Transverse colon (tissue), 4 donors: ENCODE results near the gene FANK1. TPM values are rescaled to one million over a fixed set of nuclear protein-coding genes. Genes with fewer than 3 reads are reported as not detected.

Source experiments
- DNase-seq: peaks from one replicate; pipeline ENCODE4 v3.0.0-alpha.2; 2019
- H3K27ac ChIP-seq, 4 donors: fragments of 200-600 bp; sonication (generic); 2 replicates each; pipeline ENCODE4 v1.5.1; 2016 to 2018; ENCODE audit warnings: inconsistent platforms in 4 of 4
- H3K27me3 ChIP-seq: fragments of 200-600 bp; sonication (generic); 2 replicates; pipeline ENCODE4 v1.5.1; 2017; ENCODE audit warnings: inconsistent platforms
- H3K36me3 ChIP-seq, 4 donors: fragments of 200-600 bp; sonication (generic); 2 replicates each; pipeline ENCODE4 v1.5.1; 2017 to 2019; ENCODE audit warnings: inconsistent platforms in 4 of 4
- H3K4me1 ChIP-seq, 4 donors: fragments of 200-600 bp; sonication (generic); 2 replicates each; pipeline ENCODE4 v1.5.1; 2017 to 2020; ENCODE audit warnings: inconsistent platforms in 4 of 4
- H3K4me3 ChIP-seq, 4 donors: fragments of 200-600 bp; sonication (generic); 1 replicate in 1 of 4; 2 replicates in 3 of 4; pipeline versions ENCODE4 v1.5.1 to v1.6.1; 2017 to 2019; ENCODE audit warnings: inconsistent platforms in 4 of 4
- H3K9me3 ChIP-seq, 2 donors: fragments of 200-600 bp; sonication (generic); 2 replicates each; pipeline ENCODE4 v1.5.1; 2017 to 2019; ENCODE audit warnings: inconsistent platforms in 2 of 2
- CTCF ChIP-seq, 5 experiments: fragments of 200-600 bp in 3 of 5; fragments of 450-650 bp in 2 of 5; sonication (generic) in 3 of 5; IDR thresholded peaks; 1 replicate in 2 of 5; 2 replicates in 3 of 5; pipeline ENCODE4 v1.5.1; 2016 to 2017; ENCODE audit warnings: antibody characterized with exemption in 5 of 5, inconsistent platforms in 3 of 5, mild to moderate bottlenecking in 2 of 5, moderate library complexity in 1 of 5
- EP300 ChIP-seq: sonication (generic); formaldehyde crosslinking; IDR thresholded peaks from one replicate; pipeline ENCODE4 v1.6.1; 2017; ENCODE audit warnings: antibody characterized with exemption, low read depth
- POLR2A ChIP-seq: fragments of 450-650 bp; IDR thresholded peaks from one replicate; pipeline ENCODE4 v1.6.1; 2016; ENCODE audit warnings: antibody characterized with exemption, mild to moderate bottlenecking, moderate library complexity
- POLR2AphosphoS5 ChIP-seq, 3 donors: sonication (generic); formaldehyde crosslinking; IDR thresholded peaks; one replicate each; pipeline ENCODE4 v1.6.1; 2016; ENCODE audit warnings: antibody characterized with exemption in 3 of 3
- WGBS, 2 donors: methylation state at CpG; one replicate each; pipeline ENCODE4 v1.1.5; 2018; ENCODE audit warnings: low coverage in 1 of 2; 5-methylcytosine and 5-hydroxymethylcytosine counted together
- in situ Hi-C, 4 donors: fragments of 200-750 bp; cut with MboI; loops; one replicate each; pipeline versions ENCODE4 v1.15.0 to v1.15.1; 2017; ENCODE audit warnings: low sequenced_read_pairs in 3 of 4, low pct_ligation_motif_present in 1 of 4, low pct_unique_long_range_greater_than_20kb in 1 of 4
- intact Hi-C: fragments of 100-400 bp; cut with DNase I; formaldehyde crosslinking; loops from one replicate; pipeline ENCODE4 v1.15.1; 2023; ENCODE audit warnings: low total_unique reads
- total RNA-seq, 4 donors: library from RNA; depleted of rRNA; stranded (reverse); fragments of >200 nt; gene quantifications; one replicate each; pipeline ENCODE4 v1.1.0, GENCODE V29; 2016

The FANK1 gene
- total RNA-seq, 4 donors from 2014 or later = 3.4 to 7.5 (median 5.7) TPM

- in situ Hi-C loops = loop anchor here in 3 of 4 donors (10.0 to 25.0 kb wide), 3 partner anchors 403 to 778 kb away; partner anchors contain the start of gene ADAM12 (in 3 of the 3)
- H3K27ac ChIP-seq = no peak overlapping the region
- no peak for DNase-seq
- no peaks in the 10 kb centered on the region for H3K9me3 ChIP-seq
- no peaks in the 10 kb centered on the region for H3K27me3 ChIP-seq
- no peak for TF ChIP-seq POLR2A
- no peak for TF ChIP-seq POLR2AphosphoS5 (IDR thresholded peaks at IDR 0.05)
- no peak for TF ChIP-seq EP300
- TF ChIP-seq CTCF (IDR thresholded peaks at IDR 0.05) = no peak
- no peaks in the 10 kb centered on the region for H3K4me1 ChIP-seq
- 40 to 81% methylated on average over 1 to 4 of the region's 4 CpGs for WGBS, 2 donors
- no peaks in the 10 kb centered on the region for H3K36me3 ChIP-seq
- intact Hi-C loops = loop anchor here (10.0 kb wide), 1 partner anchor 760 kb away; no protein-coding TSS in a partner anchor
- no peak overlapping the region for H3K4me3 ChIP-seq
Observed at GRCh38 chr10:125984346-125984745, 88.0 kb downstream of the FANK1 start.

GRCh38 chr10:125984865-125985495 lies 88.6 kb downstream of the FANK1 start:
- Histone ChIP-seq H3K4me3 (no peak overlapping the region), H3K4me1 (no peaks in the 10 kb centered on the region), H3K27ac (no peak overlapping the region), H3K9me3 (no peaks in the 10 kb centered on the region), H3K36me3 (no peaks in the 10 kb centered on the region), H3K27me3 (no peaks in the 10 kb centered on the region)
- intact Hi-C loops (loop anchor here (10.0 kb wide), 1 partner anchor 760 kb away; no protein-coding TSS in a partner anchor), in situ Hi-C loops (loop anchor here in 3 of 4 donors (10.0 to 25.0 kb wide), 3 partner anchors 402 to 777 kb away; partner anchors contain the start of gene ADAM12 (in 3 of the 3))
- DNase-seq = no peak
- no peak for TF ChIP-seq POLR2A
- no peak for TF ChIP-seq POLR2AphosphoS5 (IDR thresholded peaks at IDR 0.05)
- TF ChIP-seq EP300 = no peak
- TF ChIP-seq CTCF (IDR thresholded peaks at IDR 0.05) = no peak
- 68 to 91% methylated on average over 2 to 6 of the region's 6 CpGs for WGBS, 2 donors

- intact Hi-C loops = loop anchor here (10.0 kb wide), 1 partner anchor 759 kb away; no protein-coding TSS in a partner anchor
- Histone ChIP-seq H3K4me3 (no peak overlapping the region), H3K36me3 (no peaks in the 10 kb centered on the region), H3K27me3 (no peaks in the 10 kb centered on the region), H3K4me1 (no peaks in the 10 kb centered on the region), H3K9me3 (no peaks in the 10 kb centered on the region), H3K27ac (no peak overlapping the region)
- in situ Hi-C loops = loop anchor here in 3 of 4 donors (10.0 to 25.0 kb wide), 3 partner anchors 402 to 777 kb away; partner anchors contain the start of gene ADAM12 (in 3 of the 3)
- TF ChIP-seq POLR2A (no peak), CTCF (IDR thresholded peaks at IDR 0.05) (no peak), POLR2AphosphoS5 (IDR thresholded peaks at IDR 0.05) (no peak), EP300 (no peak)
- 85 to 90% methylated on average over 2 to 5 of the region's 5 CpGs for WGBS, 2 donors
- DNase-seq = no peak
Observed at GRCh38 chr10:125985557-125986240, 89.3 kb downstream of the FANK1 start.

- H3K36me3 ChIP-seq = no peaks in the 10 kb centered on the region
- no peaks in the 10 kb centered on the region for H3K9me3 ChIP-seq
- 93 to 97% methylated on average over 5 of the region's 5 CpGs for WGBS, 2 donors
- in situ Hi-C loops = loop anchor here in 3 of 4 donors (10.0 to 25.0 kb wide), 3 partner anchors 398 to 773 kb away; partner anchors contain the start of gene ADAM12 (in 3 of the 3)
- no peaks in the 10 kb centered on the region for H3K27me3 ChIP-seq
- H3K4me3 ChIP-seq = no peak overlapping the region
- no peak for DNase-seq
- no peak overlapping the region for H3K27ac ChIP-seq
- TF ChIP-seq CTCF (IDR thresholded peaks at IDR 0.05) (no peak), POLR2AphosphoS5 (IDR thresholded peaks at IDR 0.05) (no peak), POLR2A (no peak)
- intact Hi-C loops = loop anchor here (10.0 kb wide), 1 partner anchor 755 kb away; no protein-coding TSS in a partner anchor
- no peaks in the 10 kb centered on the region for H3K4me1 ChIP-seq
Observed at GRCh38 chr10:125989791-125990190, 93.4 kb downstream of the FANK1 start.
